Kidney epithelial cell (primary cell): ENCODE measurements around the gene SF1. TPM values are rescaled to one million over a fixed set of nuclear protein-coding genes. Genes with fewer than 3 reads are reported as not detected.

Experiments
- DNase-seq: peaks from one replicate; pipeline ENCODE4 v3.0.0-alpha.2; 2010; ENCODE audit warnings: low read depth
- H3K27me3 ChIP-seq: 2 replicates; pipeline ENCODE4 v1.6.0; 2011; ENCODE audit warnings: low read length; ENCODE audit not compliant: control insufficient read depth, insufficient read depth
- H3K36me3 ChIP-seq: 2 replicates; pipeline ENCODE4 v1.5.1; 2011; ENCODE audit warnings: low read length; ENCODE audit not compliant: control insufficient read depth, insufficient read depth
- H3K4me3 ChIP-seq: 2 replicates; pipeline ENCODE4 v1.5.1; 2011; ENCODE audit warnings: low read depth, mild to moderate bottlenecking, control low read depth, low read length
- CTCF ChIP-seq: IDR thresholded peaks from 2 replicates; pipeline ENCODE4 v1.5.1; 2011; ENCODE audit warnings: mild to moderate bottlenecking, moderate library complexity, low read length, control low read depth, inconsistent platforms; ENCODE audit not compliant: insufficient read depth, poor library complexity, severe bottlenecking
- total RNA-seq: library from RNA; depleted of rRNA; stranded (reverse); fragments of >200 nt; gene quantifications from 2 replicates; pipeline ENCODE4 v1.2.3, GENCODE V29; 2015

Gene SF1
- total RNA-seq, 1 donor from 2014 or later: 216 TPM

DNA sequence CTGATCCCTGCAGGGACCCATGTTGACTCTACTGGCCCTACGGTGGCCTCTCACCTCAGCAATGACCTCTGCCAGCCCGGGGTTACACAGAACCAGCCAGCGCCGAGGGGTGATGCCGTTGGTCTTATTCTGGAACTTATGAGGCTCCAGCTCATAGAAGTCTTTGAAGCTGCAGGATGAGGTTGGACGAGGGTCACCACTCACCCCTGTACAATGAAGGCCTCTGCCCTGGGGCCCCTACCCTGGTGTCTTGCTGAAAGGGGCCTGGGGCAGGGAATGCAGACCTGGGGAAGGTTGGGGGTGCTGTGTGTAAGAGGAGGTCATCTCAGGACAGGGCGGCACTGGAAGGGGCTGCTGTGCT, 25.3 kb downstream of the SF1 start:
- DNase-seq: no peak
- Histone ChIP-seq H3K4me3 (no peak overlapping the region), H3K27me3 (peaks cover 5% of the 10 kb centered on the region), H3K36me3 (no peaks in the 10 kb centered on the region)
- TF ChIP-seq CTCF: no peak

GRCh38 chr11:64752175-64752970, 26.0 kb downstream of the SF1 start:
- no peak for DNase-seq
- no peak overlapping the region for H3K4me3 ChIP-seq
- no peaks in the 10 kb centered on the region for H3K36me3 ChIP-seq
- H3K27me3 ChIP-seq: peaks cover 5% of the 10 kb centered on the region
- TF ChIP-seq CTCF: no peak

DNA sequence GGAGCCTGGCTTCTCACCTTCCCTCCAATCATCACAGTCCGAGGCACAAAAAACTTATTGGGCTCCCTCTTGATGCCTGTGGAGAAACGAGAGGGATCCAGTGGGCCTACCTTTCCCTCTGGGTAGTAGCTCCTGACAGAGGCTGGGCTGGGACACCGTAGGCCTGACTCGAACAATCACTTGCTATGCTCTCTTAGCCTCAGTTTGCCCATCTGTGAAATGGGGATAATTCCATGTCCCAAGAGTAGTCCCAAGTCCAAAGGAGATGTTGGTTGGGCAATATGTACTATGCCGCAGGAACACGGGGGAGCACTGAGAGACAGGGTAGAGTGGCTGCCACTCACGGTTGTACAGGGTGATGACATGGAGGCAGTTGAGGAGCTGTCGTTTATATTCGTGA, 26.8 kb downstream of the SF1 start:
- no peak for DNase-seq
- H3K4me3 ChIP-seq: no peak overlapping the region
- no peak for TF ChIP-seq CTCF
- no peaks in the 10 kb centered on the region for H3K36me3 ChIP-seq
- H3K27me3 ChIP-seq: peaks cover 11% of the 10 kb centered on the region

- Histone ChIP-seq H3K27me3 (peaks cover 15% of the 10 kb centered on the region), H3K4me3 (no peak overlapping the region), H3K36me3 (no peaks in the 10 kb centered on the region)
- TF ChIP-seq CTCF: no peak
- DNase-seq: no peak
Measured at GRCh38 chr11:64751136-64751535, 27.2 kb downstream of the SF1 start.

- no peak for DNase-seq
- no peaks in the 10 kb centered on the region for H3K36me3 ChIP-seq
- H3K4me3 ChIP-seq: no peak overlapping the region
- H3K27me3 ChIP-seq: peaks cover 22% of the 10 kb centered on the region
- peak; percentile 13 for TF ChIP-seq CTCF
Measured at GRCh38 chr11:64750361-64751054, 27.8 kb downstream of the SF1 start.
